SJSA1 (cell line): Measurements from ENCODE around the gene TMPRSS7. TPM values are rescaled to one million over a fixed set of nuclear protein-coding genes. Genes with fewer than 3 reads are reported as not detected.

Source experiments
- DNase-seq, 2 experiments: peaks; one replicate each; pipeline ENCODE4 v3.0.0-alpha.2; 2015 to 2020; ENCODE audit warnings: low spot score in 2 of 2, low read depth in 1 of 2
- H3K27ac ChIP-seq: fragments of 250-450 bp; sonication (Bioruptor Pico); 2 replicates; pipeline ENCODE4 v1.5.1; 2020; ENCODE audit warnings: mild to moderate bottlenecking, moderate library complexity
- H3K27me3 ChIP-seq: fragments of 250-450 bp; sonication (Bioruptor Pico); replicated peaks from 2 replicates; pipeline ENCODE4 v1.5.1; 2020; ENCODE audit warnings: mild to moderate bottlenecking, moderate library complexity
- H3K36me3 ChIP-seq: fragments of 250-450 bp; sonication (Bioruptor Pico); 2 replicates; pipeline ENCODE4 v1.5.1; 2020; ENCODE audit warnings: mild to moderate bottlenecking
- H3K4me1 ChIP-seq: fragments of 250-450 bp; sonication (Bioruptor Pico); replicated peaks from 2 replicates; pipeline ENCODE4 v1.6.1; 2021; ENCODE audit warnings: mild to moderate bottlenecking
- H3K4me3 ChIP-seq: fragments of 250-450 bp; sonication (Bioruptor Pico); 2 replicates; pipeline ENCODE4 v1.5.1; 2020; ENCODE audit warnings: mild to moderate bottlenecking
- H3K9me3 ChIP-seq: fragments of 250-450 bp; sonication (Bioruptor Pico); replicated peaks from 2 replicates; pipeline ENCODE4 v1.5.1; 2020; ENCODE audit warnings: mild to moderate bottlenecking
- total RNA-seq: library from RNA; depleted of rRNA; stranded (reverse); fragments of >200 nt; shearing (Covaris generic); gene quantifications from 2 replicates; pipeline ENCODE4 v1.2.3, GENCODE V29; 2014; rRNA removed

The TMPRSS7 gene
- total RNA-seq, 1 experiment from 2014 or later = not detected

- Histone ChIP-seq H3K27ac (no peak overlapping the region), H3K36me3 (peaks cover 43% of the 10 kb centered on the region), H3K4me1 (no peaks in the 10 kb centered on the region), H3K4me3 (no peak overlapping the region), H3K27me3 (no peaks in the 10 kb centered on the region), H3K9me3 (no peaks in the 10 kb centered on the region)
- DNase-seq = no peak
These were observed 92.0 kb downstream of the TMPRSS7 start for GRCh38 chr3:112126511-112126911.

GRCh38 chr3:112127522-112128494 is 93.3 kb downstream of the TMPRSS7 start:
- no peak for DNase-seq
- no peak overlapping the region for H3K27ac ChIP-seq
- no peak overlapping the region for H3K4me3 ChIP-seq
- no peaks in the 10 kb centered on the region for H3K27me3 ChIP-seq
- peaks cover 34% of the 10 kb centered on the region for H3K36me3 ChIP-seq
- no peaks in the 10 kb centered on the region for H3K9me3 ChIP-seq
- H3K4me1 ChIP-seq = no peaks in the 10 kb centered on the region

GRCh38 chr3:112128843-112129727 is 94.5 kb downstream of the TMPRSS7 start:
- Histone ChIP-seq H3K4me1 (no peaks in the 10 kb centered on the region), H3K4me3 (no peak overlapping the region), H3K9me3 (no peaks in the 10 kb centered on the region), H3K27ac (no peak overlapping the region), H3K27me3 (no peaks in the 10 kb centered on the region), H3K36me3 (peaks cover 29% of the 10 kb centered on the region)
- DNase-seq = no peak

GRCh38 chr3:112129925-112130637 is 95.5 kb downstream of the TMPRSS7 start:
- Histone ChIP-seq H3K27ac (no peak overlapping the region), H3K4me3 (no peak overlapping the region), H3K27me3 (no peaks in the 10 kb centered on the region), H3K36me3 (peaks cover 29% of the 10 kb centered on the region), H3K4me1 (no peaks in the 10 kb centered on the region), H3K9me3 (no peaks in the 10 kb centered on the region)
- DNase-seq = no peak

GRCh38 chr3:112130638-112130993 is 96.1 kb downstream of the TMPRSS7 start:
- Histone ChIP-seq H3K27me3 (no peaks in the 10 kb centered on the region), H3K27ac (no peak overlapping the region), H3K4me3 (no peak overlapping the region), H3K9me3 (no peaks in the 10 kb centered on the region), H3K4me1 (no peaks in the 10 kb centered on the region), H3K36me3 (peaks cover 29% of the 10 kb centered on the region)
- DNase-seq = no peak

Other genes with a start within 250 kb of the TMPRSS7 start
- gene PHLDB2, start 175.5 kb upstream of the TMPRSS7 start, total RNA-seq = 29.3 and 40.5 TPM in 2 replicates
- 23.1 and 33.7 TPM in 2 replicates for gene ABHD10, start 55.7 kb upstream of the TMPRSS7 start, total RNA-seq
- not detected in 2 replicates for gene TAGLN3, start 35.8 kb upstream of the TMPRSS7 start, total RNA-seq
- 20.6 and 27.6 TPM in 2 replicates for gene C3orf52, start 51.7 kb downstream of the TMPRSS7 start, total RNA-seq
- not detected in 2 replicates for gene GCSAM, start 98.5 kb downstream of the TMPRSS7 start, total RNA-seq